GM12873 (cell line): ENCODE measurements around the gene FHOD3.

Experiments
- CTCF ChIP-seq: IDR thresholded peaks from 2 replicates; pipeline ENCODE4 v1.5.1; 2012; ENCODE audit warnings: low read depth, mild to moderate bottlenecking, moderate library complexity, low read length, control low read depth; ENCODE audit not compliant: insufficient read depth; ENCODE audit errors: missing control alignments

FHOD3 gene

GRCh38 chr18:36620788-36621187 lies 323.3 kb downstream of the FHOD3 start:
- no peak for TF ChIP-seq CTCF

DNA sequence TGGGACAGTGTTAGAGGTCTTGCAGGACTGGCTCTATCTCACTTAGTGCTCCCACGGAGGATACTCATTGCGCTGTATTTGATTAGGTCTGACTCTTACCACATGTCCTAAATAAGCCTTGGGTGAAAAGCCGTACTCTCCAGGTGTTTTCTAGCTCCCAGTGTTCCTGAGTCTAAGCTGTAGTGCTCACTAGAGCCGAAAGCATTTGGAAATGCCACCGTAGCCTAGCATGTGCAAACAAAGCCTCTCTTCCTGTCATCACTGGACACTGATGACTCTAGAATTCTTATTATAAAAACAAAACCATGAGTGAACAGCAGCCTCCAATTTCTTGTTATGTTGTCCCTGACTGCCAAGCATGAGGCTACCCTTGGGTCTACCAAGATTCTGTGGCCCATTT lies 325.1 kb downstream of the FHOD3 start:
- no peak for TF ChIP-seq CTCF

DNA sequence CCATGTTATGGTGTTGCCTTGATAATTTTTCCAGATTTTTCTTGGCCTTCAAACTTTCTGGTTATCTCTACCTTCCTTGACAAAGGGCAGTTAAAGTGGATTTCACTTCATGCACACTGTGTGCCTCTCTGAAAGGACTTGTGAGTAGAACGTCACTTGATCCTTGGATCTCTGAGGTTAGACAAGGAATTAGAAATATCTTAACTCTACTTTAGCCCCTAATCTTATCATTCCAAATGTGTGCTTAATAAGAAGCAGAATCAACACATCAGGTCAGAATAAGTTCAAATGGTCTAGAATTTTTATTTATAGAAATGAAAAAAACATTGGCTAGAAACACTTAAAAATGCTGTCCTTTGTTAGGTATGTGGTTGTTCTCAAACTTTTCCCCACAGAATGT lies 325.6 kb downstream of the FHOD3 start:
- TF ChIP-seq CTCF, result no peak

GRCh38 chr18:36623681-36624190 lies 326.2 kb downstream of the FHOD3 start:
- no peak for TF ChIP-seq CTCF

GRCh38 chr18:36624451-36625167 lies 327.1 kb downstream of the FHOD3 start:
- no peak for TF ChIP-seq CTCF

GRCh38 chr18:36625386-36625785 lies 327.9 kb downstream of the FHOD3 start:
- no peak for TF ChIP-seq CTCF

GRCh38 chr18:36627637-36628036 lies 330.1 kb downstream of the FHOD3 start:
- TF ChIP-seq CTCF, result no peak
